AML-193 (cell line): ENCODE measurements around the gene HMG20B.

Experiments used
- DNase-seq, 2 experiments: peaks; one replicate each; lab custom pipeline; 2025; lab: John Stamatoyannopoulos, UW

HMG20B gene

GRCh38 chr19:3537438-3538240, 35.1 kb upstream of the HMG20B start:
- DNase-seq: no peak

GRCh38 chr19:3538258-3538929, 34.4 kb upstream of the HMG20B start:
- no peak for DNase-seq

- no peak for DNase-seq
These were observed 33.6 kb upstream of the HMG20B start, which contains the start of gene TEKTIP1 for GRCh38 chr19:3538965-3539755. TSS of gene TEKTIP1 (plus strand) at chr19:3539174. CDS start at chr19:3539178, 4 bp downstream.

- DNase-seq: no peak
These were observed 33.0 kb upstream of the HMG20B start for GRCh38 chr19:3539756-3540118.

GRCh38 chr19:3543150-3544057, 29.3 kb upstream of the HMG20B start:
- DNase-seq: no peak

GRCh38 chr19:3544058-3544376, 28.7 kb upstream of the HMG20B start:
- no peak for DNase-seq

- peak; percentile 10 to 37 for DNase-seq
These were observed 27.7 kb upstream of the HMG20B start for GRCh38 chr19:3544742-3545668.

- DNase-seq: no peak
These were observed 27.1 kb upstream of the HMG20B start for GRCh38 chr19:3545669-3546034.

GRCh38 chr19:3546119-3546518, 26.6 kb upstream of the HMG20B start:
- DNase-seq: no peak

- DNase-seq: no peak
These were observed 25.4 kb upstream of the HMG20B start for GRCh38 chr19:3547301-3547731.

GRCh38 chr19:3547767-3548282, 24.9 kb upstream of the HMG20B start:
- DNase-seq: no peak

- DNase-seq: no peak
These were observed 24.1 kb upstream of the HMG20B start for GRCh38 chr19:3548606-3549005.

- DNase-seq: no peak
These were observed 22.9 kb upstream of the HMG20B start for GRCh38 chr19:3549816-3550215.

- no peak for DNase-seq
These were observed 21.6 kb upstream of the HMG20B start for GRCh38 chr19:3550947-3551791.

- DNase-seq: no peak
These were observed 21.0 kb upstream of the HMG20B start for GRCh38 chr19:3551792-3552095.

GRCh38 chr19:3554254-3555083, 18.3 kb upstream of the HMG20B start:
- DNase-seq: peak; percentile 18

- no peak for DNase-seq
These were observed 16.9 kb upstream of the HMG20B start for GRCh38 chr19:3555653-3556422.

- no peak for DNase-seq
These were observed 16.2 kb upstream of the HMG20B start for GRCh38 chr19:3556423-3556977.
